Dendritic cell treated with granulocyte-macrophage colony-stimulating factor and Interleukin-4, amounts not matched to agents 40 ng/mL and 50 ng/mL, for 4 days (primary cell): ENCODE results near the gene EFHD2.

Experiments used
- H3K27ac Mint-ChIP-seq: one replicate; pipeline ENCODE4 v1.8.0; 2022; ENCODE audit warnings: mild to moderate bottlenecking, mixed read lengths
- H3K27me3 Mint-ChIP-seq: one replicate; pipeline ENCODE4 v1.8.0; 2022; ENCODE audit warnings: mild to moderate bottlenecking, mixed read lengths
- H3K36me3 Mint-ChIP-seq: one replicate; pipeline ENCODE4 v1.8.0; 2022; ENCODE audit warnings: low read depth, mixed read lengths
- H3K4me1 Mint-ChIP-seq: one replicate; pipeline ENCODE4 v1.8.0; 2022; ENCODE audit warnings: low read depth, mixed read lengths
- H3K4me3 Mint-ChIP-seq: one replicate; pipeline ENCODE4 v1.8.0; 2022; ENCODE audit warnings: mild to moderate bottlenecking, moderate library complexity, mixed read lengths
- H3K9me3 Mint-ChIP-seq: one replicate; pipeline ENCODE4 v1.8.0; 2022; ENCODE audit warnings: mixed read lengths
- intact Hi-C: fragments of 100-400 bp; cut with micrococcal nuclease; formaldehyde crosslinking; loops from one replicate; pipeline ENCODE4 v1.15.0; 2022

The EFHD2 gene

DNA sequence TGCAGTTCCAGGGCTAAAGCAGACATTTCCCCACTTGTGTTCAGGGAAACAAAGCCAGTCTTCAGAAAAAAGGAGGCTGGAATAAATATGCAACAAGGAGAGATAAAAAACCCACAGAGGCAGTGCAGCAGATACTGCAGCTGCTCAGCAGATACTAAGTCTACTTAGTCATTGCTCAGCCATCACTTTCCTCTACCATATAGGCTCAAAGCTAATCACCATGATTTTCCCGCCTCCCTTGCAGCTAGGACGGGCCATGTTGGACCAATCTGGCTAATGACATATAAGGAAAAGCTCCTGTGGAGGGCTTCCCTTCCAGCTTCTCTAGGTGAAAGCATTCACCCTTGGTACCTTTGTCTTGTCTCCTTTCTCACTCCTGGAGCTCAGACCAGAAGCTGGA lies 10.0 kb upstream of the EFHD2 start:
- peaks cover 7% of the 10 kb centered on the region for H3K9me3 Mint-ChIP-seq
- no peak overlapping the region for H3K27ac Mint-ChIP-seq

DNA sequence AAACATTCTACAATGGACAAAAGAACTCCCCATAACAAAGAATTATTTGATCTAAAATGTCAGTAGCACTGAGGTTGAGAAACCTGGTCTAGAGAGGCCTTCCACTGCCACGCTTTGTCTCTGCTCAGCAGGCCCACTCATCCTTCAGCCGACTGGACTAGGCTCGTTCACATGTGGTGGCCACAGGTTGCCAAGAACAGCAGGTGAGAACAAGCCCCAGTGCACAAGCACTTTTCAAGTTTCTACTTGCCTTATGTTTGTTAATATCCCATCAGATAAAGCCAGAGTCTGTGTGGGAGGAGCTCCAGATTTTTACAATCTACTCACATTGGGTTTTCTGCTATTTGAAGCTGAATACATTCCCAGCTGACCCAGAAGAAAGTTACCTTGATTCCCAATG lies 9.1 kb upstream of the EFHD2 start:
- Mint-ChIP-seq H3K27ac (no peak overlapping the region), H3K4me3 (no peak overlapping the region), H3K36me3 (no peaks in the 10 kb centered on the region), H3K27me3 (peaks cover 7% of the 10 kb centered on the region), H3K9me3 (peaks cover 7% of the 10 kb centered on the region), H3K4me1 (peaks cover 12% of the 10 kb centered on the region)
- intact Hi-C loops, result no loop called here

More for the DNA sequence above, 10.0 kb upstream of the EFHD2 start:
- H3K27me3 Mint-ChIP-seq, result peaks cover 8% of the 10 kb centered on the region
- no peak overlapping the region for H3K4me3 Mint-ChIP-seq
- intact Hi-C loops, result no loop called here
- peaks cover 12% of the 10 kb centered on the region for H3K4me1 Mint-ChIP-seq
- H3K36me3 Mint-ChIP-seq, result no peaks in the 10 kb centered on the region

- Mint-ChIP-seq H3K27me3 (peaks cover 7% of the 10 kb centered on the region), H3K4me1 (peaks cover 12% of the 10 kb centered on the region), H3K27ac (no peak overlapping the region), H3K36me3 (no peaks in the 10 kb centered on the region), H3K9me3 (peaks cover 7% of the 10 kb centered on the region), H3K4me3 (no peak overlapping the region)
- intact Hi-C loops, result no loop called here
Measured at GRCh38 chr1:15401391-15402055, 8.2 kb upstream of the EFHD2 start.

- H3K27ac Mint-ChIP-seq, result no peak overlapping the region
- H3K9me3 Mint-ChIP-seq, result peaks cover 7% of the 10 kb centered on the region
- H3K4me1 Mint-ChIP-seq, result peaks cover 18% of the 10 kb centered on the region
- H3K27me3 Mint-ChIP-seq, result peaks cover 14% of the 10 kb centered on the region
- no peak overlapping the region for H3K4me3 Mint-ChIP-seq
- no peaks in the 10 kb centered on the region for H3K36me3 Mint-ChIP-seq
- intact Hi-C loops, result no loop called here
Measured at GRCh38 chr1:15402809-15403450, 6.8 kb upstream of the EFHD2 start.

DNA sequence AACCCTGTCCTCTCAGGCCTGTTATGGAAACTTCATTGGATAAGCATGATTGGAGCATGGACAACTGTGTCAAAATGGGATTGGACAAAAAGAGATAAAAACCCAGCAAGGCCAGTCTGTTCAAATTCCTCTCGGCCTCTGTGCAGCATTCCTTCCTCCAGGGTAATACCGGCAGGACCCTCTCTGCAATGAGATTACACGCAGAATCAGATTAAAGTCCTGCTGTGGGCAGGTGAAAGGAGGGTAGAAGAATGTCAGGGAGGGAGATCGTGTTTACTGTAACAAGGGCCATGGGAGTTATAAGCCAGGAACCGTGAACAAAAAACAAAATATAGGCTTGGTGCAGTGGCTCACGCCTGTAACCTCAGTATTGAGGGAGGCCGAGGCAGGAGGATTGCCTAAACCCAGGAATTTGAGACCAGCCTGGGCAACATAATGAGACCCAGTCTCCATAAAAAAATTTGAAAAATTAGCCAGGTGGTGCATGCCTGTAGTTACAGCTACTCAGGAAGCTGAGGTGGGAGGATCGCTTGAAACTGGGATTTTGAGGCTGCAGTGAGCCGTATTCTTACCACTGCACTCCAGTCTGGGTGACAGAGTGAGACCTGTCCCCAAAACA lies 5.6 kb upstream of the EFHD2 start:
- no peak overlapping the region for H3K4me3 Mint-ChIP-seq
- no peak overlapping the region for H3K27ac Mint-ChIP-seq
- peaks cover 20% of the 10 kb centered on the region for H3K27me3 Mint-ChIP-seq
- H3K36me3 Mint-ChIP-seq, result no peaks in the 10 kb centered on the region
- intact Hi-C loops, result no loop called here
- peaks cover 7% of the 10 kb centered on the region for H3K9me3 Mint-ChIP-seq
- peaks cover 21% of the 10 kb centered on the region for H3K4me1 Mint-ChIP-seq

GRCh38 chr1:15405106-15405850 lies 4.4 kb upstream of the EFHD2 start:
- Mint-ChIP-seq H3K27ac (no peak overlapping the region), H3K4me3 (no peak overlapping the region), H3K27me3 (peaks cover 23% of the 10 kb centered on the region), H3K36me3 (peaks cover 8% of the 10 kb centered on the region), H3K4me1 (peaks cover 23% of the 10 kb centered on the region), H3K9me3 (no peaks in the 10 kb centered on the region)
- intact Hi-C loops, result no loop called here

DNA sequence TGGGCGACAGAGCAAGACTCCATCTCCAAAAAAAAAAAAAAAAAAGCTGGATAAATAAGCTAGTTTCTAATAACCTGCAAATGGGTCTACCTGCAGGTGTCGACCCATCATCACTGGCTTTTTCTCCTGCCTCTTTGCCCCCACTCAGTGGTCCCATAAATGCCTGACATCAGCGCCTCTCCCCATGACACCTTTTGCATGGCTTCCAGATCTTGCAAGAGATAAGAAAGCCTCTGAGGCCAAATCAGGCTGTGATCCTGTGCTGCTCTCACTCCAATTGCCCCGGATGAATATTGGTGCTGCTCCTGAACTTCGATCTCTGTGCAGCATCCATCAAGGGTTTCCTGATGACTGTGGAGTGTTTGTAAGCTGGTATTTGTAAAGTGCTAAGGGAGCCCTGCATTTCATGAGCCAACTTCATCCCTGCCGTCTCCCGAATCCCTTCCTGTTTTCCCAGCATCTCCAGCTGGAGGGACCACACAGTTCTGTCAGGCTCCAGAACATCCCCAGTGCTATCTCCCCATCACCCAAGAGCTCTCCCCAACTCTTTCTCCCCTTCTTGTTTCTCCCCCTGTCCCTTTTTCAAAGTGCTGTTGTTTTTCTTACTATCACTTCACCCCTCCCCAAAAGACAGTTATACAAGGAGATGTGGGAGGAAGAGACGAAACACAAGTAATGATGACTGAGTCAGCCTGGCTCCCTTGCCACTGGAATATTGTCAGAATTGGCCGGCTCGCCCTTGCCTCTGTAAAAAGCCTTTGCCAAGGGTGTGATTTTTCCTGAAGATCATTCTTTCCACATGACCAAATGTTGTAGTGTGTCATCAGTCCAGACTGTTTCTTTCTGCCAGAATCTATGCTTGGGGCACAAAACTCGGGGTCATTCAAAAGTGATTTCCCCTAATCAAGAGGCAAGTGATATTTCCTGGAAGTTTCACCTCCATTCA lies 2.8 kb upstream of the EFHD2 start:
- Mint-ChIP-seq H3K36me3 (peaks cover 24% of the 10 kb centered on the region), H3K4me1 (peaks cover 13% of the 10 kb centered on the region), H3K27me3 (peaks cover 23% of the 10 kb centered on the region), H3K9me3 (no peaks in the 10 kb centered on the region), H3K4me3 (no peak overlapping the region), H3K27ac (no peak overlapping the region)
- intact Hi-C loops, result no loop called here

GRCh38 chr1:15407580-15407979 lies 2.1 kb upstream of the EFHD2 start:
- H3K9me3 Mint-ChIP-seq, result no peaks in the 10 kb centered on the region
- H3K4me3 Mint-ChIP-seq, result no peak overlapping the region
- peaks cover 23% of the 10 kb centered on the region for H3K27me3 Mint-ChIP-seq
- intact Hi-C loops, result no loop called here
- H3K27ac Mint-ChIP-seq, result no peak overlapping the region
- peaks cover 31% of the 10 kb centered on the region for H3K36me3 Mint-ChIP-seq
- H3K4me1 Mint-ChIP-seq, result peaks cover 20% of the 10 kb centered on the region

DNA sequence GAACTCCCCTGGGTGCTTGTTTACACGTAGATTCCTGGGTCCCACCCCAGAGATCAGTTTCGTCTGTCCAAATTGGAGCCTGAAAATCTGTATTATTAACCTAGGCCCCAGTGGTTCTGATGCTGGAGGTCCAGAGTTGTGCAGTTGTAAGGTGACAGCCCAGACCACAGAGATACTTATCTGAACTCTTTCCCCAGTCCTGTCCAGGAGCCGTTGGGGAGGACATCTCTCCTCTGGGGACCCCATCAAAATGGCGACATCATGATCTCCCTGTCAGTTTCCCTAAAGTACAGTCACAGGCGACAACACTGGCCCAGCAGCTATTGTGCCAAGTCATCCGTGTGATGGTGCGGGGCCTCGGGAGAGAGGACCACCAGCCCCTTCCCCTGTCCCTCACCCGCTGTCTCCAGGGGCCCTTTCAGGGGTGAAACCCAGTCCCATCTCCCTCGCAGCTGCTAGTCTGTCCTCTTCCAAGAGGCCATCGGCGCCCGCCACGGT lies 749 bp upstream of the EFHD2 start:
- peaks cover 23% of the 10 kb centered on the region for H3K27me3 Mint-ChIP-seq
- peaks cover 34% of the 10 kb centered on the region for H3K4me1 Mint-ChIP-seq
- H3K36me3 Mint-ChIP-seq, result peaks cover 45% of the 10 kb centered on the region
- H3K9me3 Mint-ChIP-seq, result no peaks in the 10 kb centered on the region
- peak overlapping the region; percentile 95 for H3K4me3 Mint-ChIP-seq
- H3K27ac Mint-ChIP-seq, result peak overlapping the region; percentile 97
- intact Hi-C loops, result no loop called here

DNA sequence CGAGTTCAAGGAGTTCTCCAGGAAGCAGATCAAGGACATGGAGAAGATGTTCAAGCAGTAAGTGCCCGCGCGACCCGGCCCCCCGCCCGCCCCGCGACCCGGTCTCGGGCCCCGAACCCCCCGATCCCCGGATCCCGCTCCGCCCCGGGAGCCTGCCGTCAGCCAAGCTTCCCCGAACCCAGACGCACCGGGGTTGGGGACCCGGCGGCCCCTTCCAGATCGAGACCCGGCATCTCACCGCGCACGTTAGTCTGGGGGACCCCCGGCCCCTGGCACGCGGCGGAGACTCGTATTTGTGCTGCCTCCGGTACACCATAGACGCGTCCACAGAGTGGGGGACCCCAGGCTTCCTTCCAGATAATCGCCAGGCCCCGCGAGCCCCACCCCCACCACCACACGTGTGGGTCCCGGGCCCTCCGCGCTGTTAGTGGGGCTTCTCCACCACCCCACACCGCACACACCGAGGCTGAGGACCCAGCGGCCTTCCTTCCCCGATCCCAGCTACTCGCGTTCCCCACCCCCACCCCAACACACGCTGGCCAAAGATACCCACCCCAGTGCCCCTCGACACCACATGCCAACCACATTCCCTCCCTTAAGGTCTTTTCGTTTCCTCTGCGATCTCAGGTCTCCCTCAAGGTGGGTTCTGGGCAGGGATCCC lies 665 bp downstream of the EFHD2 start:
- intact Hi-C loops, result no loop called here
- H3K9me3 Mint-ChIP-seq, result no peaks in the 10 kb centered on the region
- peak overlapping the region; percentile 97 for H3K27ac Mint-ChIP-seq
- peaks cover 59% of the 10 kb centered on the region for H3K36me3 Mint-ChIP-seq
- peak overlapping the region; percentile 95 for H3K4me3 Mint-ChIP-seq
- H3K27me3 Mint-ChIP-seq, result peaks cover 19% of the 10 kb centered on the region
- H3K4me1 Mint-ChIP-seq, result peaks cover 45% of the 10 kb centered on the region

DNA sequence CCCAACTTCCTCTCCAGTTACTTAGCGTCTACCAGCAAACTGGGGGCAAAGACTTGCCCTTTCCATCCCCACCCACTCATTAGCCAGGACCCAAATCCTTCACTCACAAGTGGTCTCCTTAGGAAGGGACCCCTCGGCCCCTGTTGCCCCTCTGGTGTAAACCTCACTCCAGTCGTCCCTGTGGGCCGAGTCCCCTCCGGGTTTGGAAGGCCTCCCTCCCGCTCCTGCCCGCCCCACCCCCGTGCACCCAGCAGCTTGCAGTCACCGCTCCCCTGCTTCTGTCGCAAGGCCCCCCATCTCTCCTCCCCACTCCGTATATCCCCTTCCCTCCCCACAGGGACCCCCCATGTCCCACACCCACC lies 1.2 kb downstream of the EFHD2 start:
- Mint-ChIP-seq H3K4me3 (peak overlapping the region; percentile 95), H3K27ac (peak overlapping the region; percentile 97), H3K36me3 (peaks cover 64% of the 10 kb centered on the region), H3K9me3 (no peaks in the 10 kb centered on the region), H3K27me3 (peaks cover 16% of the 10 kb centered on the region), H3K4me1 (peaks cover 50% of the 10 kb centered on the region)
- intact Hi-C loops, result no loop called here

DNA sequence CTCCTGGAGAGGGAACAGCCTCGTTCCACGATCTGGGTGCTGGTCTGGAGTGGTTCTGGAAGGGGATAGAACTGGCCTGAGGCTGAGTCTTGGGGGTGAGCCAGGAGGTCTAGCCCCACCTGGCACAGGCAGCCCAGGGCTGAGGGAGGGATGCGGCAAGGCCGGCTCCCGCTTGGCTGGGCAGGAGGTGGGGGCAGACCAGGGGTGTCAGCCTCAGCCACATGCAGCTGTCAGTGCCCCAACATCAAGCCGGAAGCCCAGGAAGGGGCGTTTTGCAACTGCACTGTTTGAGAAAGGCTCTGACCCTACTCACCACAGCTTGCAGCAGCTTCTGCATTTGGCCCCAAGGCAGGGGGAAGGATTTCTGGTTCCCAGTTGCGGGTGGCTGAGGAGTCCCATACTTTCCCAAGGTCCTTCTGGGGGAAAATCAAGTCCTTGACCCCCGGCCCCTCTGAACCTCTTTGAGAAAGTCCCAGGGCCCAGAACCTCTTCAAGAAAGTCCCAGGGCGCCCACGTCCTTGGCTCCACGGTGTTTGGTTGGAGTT lies 2.0 kb downstream of the EFHD2 start:
- peaks cover 57% of the 10 kb centered on the region for H3K4me1 Mint-ChIP-seq
- intact Hi-C loops, result no loop called here
- H3K27ac Mint-ChIP-seq, result peak overlapping the region; percentile 97
- no peaks in the 10 kb centered on the region for H3K9me3 Mint-ChIP-seq
- H3K27me3 Mint-ChIP-seq, result peaks cover 14% of the 10 kb centered on the region
- peak overlapping the region; percentile 95 for H3K4me3 Mint-ChIP-seq
- H3K36me3 Mint-ChIP-seq, result peaks cover 72% of the 10 kb centered on the region
